Measurements from ENCODE around the gene LCN9.

DNA sequence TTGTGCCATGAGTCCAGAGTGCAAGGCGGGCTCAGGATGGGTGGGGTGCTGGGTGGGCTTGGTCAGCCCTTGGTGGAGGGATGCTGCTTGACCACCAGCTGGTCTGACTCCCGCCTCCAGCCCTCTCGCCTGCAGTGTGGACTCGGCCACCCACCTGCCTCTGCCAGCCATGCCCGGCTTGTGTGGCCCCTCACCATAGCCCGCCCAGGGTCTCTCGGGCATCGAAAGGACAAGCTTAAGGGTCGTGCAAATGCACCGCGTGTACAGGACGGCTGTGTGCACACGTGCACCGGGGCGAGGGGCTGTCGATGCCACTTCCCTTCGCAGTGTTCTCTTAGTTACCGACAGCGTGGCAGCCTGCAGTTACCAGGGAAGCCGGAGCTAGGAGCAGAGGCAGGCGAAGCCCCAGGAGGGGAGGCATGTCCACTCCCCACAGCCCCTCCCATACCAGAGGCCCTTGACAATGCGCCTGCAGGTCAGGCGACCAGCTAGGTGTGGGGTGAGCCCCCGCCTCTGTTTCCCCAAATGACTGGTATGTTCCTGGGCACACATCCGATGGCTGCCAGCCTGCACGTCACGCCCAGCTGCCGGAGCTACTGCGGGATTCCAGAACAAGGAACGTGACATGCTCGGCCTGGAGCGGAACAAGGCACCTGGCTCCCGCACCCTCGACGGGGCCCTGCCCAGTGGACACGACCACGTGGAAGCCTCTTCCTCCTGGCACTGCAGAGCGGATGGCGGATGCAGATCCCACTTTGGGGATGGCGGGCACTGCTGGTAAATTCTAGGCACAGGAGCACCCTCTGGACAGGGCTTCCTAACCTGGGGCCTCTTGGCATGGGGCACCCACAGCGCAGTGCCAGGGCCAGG, 7.8 kb downstream of the LCN9 start:
- TF ChIP-seq, protein P1, sequence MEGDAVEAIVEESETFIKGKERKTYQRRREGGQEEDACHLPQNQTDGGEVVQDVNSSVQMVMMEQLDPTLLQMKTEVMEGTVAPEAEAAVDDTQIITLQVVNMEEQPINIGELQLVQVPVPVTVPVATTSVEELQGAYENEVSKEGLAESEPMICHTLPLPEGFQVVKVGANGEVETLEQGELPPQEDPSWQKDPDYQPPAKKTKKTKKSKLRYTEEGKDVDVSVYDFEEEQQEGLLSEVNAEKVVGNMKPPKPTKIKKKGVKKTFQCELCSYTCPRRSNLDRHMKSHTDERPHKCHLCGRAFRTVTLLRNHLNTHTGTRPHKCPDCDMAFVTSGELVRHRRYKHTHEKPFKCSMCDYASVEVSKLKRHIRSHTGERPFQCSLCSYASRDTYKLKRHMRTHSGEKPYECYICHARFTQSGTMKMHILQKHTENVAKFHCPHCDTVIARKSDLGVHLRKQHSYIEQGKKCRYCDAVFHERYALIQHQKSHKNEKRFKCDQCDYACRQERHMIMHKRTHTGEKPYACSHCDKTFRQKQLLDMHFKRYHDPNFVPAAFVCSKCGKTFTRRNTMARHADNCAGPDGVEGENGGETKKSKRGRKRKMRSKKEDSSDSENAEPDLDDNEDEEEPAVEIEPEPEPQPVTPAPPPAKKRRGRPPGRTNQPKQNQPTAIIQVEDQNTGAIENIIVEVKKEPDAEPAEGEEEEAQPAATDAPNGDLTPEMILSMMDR (IDR thresholded peaks at IDR 0.05) = no peak
- TF ChIP-seq POLR2A (IDR thresholded peaks at IDR 0.05) = no peak
- TF ChIP-seq EP300 (IDR thresholded peaks at IDR 0.05) = no peak
- no peak for TF ChIP-seq POLR2AphosphoS5 (IDR thresholded peaks at IDR 0.05)

Measured in stomach (tissue), 4 donors.